Measurements from ENCODE around the gene MLKL. TPM values are rescaled to one million over a fixed set of nuclear protein-coding genes. Genes with fewer than 3 reads are reported as not detected.
A peak's percentile ranks its signal among the peaks of the same experiment; 100 is the strongest.

Gene MLKL
- total and polyA plus RNA-seq, 2 of the 13 experiments (the other 11 are each of a cell fraction or from before 2014, with no cell fraction given): 6.4 to 10.7 TPM

DNA sequence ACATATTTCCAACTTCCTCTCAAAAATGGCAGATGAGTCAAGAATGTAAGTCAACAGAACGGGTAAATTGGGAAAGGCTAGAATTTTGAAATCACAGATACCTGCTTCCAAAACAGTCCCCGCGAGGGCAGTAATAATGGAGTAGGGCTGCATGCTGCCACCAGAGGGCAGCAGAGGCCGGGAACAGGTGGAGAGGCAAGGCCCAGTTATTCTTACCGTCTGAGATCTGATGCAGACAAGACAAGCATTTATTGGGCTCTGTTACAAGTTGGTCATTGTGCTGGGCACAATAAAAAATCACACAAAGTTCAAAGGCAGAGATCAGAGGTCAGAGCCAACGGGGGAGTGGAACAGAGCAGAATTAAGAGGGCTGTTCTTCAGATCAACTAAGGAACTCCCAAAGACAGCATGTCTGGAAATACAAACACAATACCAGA lies 8.8 kb upstream of the MLKL start (continued):
- TF ChIP-seq MEIS1 (CRISPR knock-in tag; IDR thresholded peaks at IDR 0.05; ENCODE audit: borderline replicate concordance) (no peak), IRF2 (CRISPR knock-in tag; IDR thresholded peaks at IDR 0.05) (peak; percentile 65), ZNF563 (CRISPR knock-in tag; IDR thresholded peaks at IDR 0.05) (no peak), ZNF235 (CRISPR knock-in tag; IDR thresholded peaks at IDR 0.05; ENCODE audit: borderline replicate concordance) (no peak), SATB2 (CRISPR knock-in tag; IDR thresholded peaks at IDR 0.05) (no peak), ELF1 (CRISPR knock-in tag; IDR thresholded peaks at IDR 0.05) (no peak), SNRNP70 (IDR thresholded peaks at IDR 0.05; ENCODE audit: low read depth, low read length) (no peak), SALL2 (CRISPR knock-in tag; IDR thresholded peaks at IDR 0.05) (no peak), MIER3 (CRISPR knock-in tag; IDR thresholded peaks at IDR 0.05; ENCODE audit: borderline replicate concordance) (peak; percentile 32; the same call in 1 of the 2 replicates), PTBP1 (IDR thresholded peaks at IDR 0.05; ENCODE audit: low read depth, low read length, poor library complexity, severe bottlenecking) (no peak), ZNF780A (CRISPR knock-in tag; IDR thresholded peaks at IDR 0.05) (no peak), ZNF724P (CRISPR knock-in tag; IDR thresholded peaks at IDR 0.05; ENCODE audit: borderline replicate concordance) (no peak)
- TF ChIP-seq, protein P1, sequence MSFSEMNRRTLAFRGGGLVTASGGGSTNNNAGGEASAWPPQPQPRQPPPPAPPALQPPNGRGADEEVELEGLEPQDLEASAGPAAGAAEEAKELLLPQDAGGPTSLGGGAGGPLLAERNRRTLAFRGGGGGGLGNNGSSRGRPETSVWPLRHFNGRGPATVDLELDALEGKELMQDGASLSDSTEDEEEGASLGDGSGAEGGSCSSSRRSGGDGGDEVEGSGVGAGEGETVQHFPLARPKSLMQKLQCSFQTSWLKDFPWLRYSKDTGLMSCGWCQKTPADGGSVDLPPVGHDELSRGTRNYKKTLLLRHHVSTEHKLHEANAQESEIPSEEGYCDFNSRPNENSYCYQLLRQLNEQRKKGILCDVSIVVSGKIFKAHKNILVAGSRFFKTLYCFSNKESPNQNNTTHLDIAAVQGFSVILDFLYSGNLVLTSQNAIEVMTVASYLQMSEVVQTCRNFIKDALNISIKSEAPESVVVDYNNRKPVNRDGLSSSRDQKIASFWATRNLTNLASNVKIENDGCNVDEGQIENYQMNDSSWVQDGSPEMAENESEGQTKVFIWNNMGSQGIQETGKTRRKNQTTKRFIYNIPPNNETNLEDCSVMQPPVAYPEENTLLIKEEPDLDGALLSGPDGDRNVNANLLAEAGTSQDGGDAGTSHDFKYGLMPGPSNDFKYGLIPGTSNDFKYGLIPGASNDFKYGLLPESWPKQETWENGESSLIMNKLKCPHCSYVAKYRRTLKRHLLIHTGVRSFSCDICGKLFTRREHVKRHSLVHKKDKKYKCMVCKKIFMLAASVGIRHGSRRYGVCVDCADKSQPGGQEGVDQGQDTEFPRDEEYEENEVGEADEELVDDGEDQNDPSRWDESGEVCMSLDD (CRISPR knock-in tag; IDR thresholded peaks at IDR 0.05; ENCODE audit: borderline replicate concordance): no peak
- TF ChIP-seq, protein P2, sequence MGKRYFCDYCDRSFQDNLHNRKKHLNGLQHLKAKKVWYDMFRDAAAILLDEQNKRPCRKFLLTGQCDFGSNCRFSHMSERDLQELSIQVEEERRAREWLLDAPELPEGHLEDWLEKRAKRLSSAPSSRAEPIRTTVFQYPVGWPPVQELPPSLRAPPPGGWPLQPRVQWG (CRISPR knock-in tag; IDR thresholded peaks at IDR 0.05; ENCODE audit: borderline replicate concordance, low read depth): no peak
- TF ChIP-seq, protein P3, sequence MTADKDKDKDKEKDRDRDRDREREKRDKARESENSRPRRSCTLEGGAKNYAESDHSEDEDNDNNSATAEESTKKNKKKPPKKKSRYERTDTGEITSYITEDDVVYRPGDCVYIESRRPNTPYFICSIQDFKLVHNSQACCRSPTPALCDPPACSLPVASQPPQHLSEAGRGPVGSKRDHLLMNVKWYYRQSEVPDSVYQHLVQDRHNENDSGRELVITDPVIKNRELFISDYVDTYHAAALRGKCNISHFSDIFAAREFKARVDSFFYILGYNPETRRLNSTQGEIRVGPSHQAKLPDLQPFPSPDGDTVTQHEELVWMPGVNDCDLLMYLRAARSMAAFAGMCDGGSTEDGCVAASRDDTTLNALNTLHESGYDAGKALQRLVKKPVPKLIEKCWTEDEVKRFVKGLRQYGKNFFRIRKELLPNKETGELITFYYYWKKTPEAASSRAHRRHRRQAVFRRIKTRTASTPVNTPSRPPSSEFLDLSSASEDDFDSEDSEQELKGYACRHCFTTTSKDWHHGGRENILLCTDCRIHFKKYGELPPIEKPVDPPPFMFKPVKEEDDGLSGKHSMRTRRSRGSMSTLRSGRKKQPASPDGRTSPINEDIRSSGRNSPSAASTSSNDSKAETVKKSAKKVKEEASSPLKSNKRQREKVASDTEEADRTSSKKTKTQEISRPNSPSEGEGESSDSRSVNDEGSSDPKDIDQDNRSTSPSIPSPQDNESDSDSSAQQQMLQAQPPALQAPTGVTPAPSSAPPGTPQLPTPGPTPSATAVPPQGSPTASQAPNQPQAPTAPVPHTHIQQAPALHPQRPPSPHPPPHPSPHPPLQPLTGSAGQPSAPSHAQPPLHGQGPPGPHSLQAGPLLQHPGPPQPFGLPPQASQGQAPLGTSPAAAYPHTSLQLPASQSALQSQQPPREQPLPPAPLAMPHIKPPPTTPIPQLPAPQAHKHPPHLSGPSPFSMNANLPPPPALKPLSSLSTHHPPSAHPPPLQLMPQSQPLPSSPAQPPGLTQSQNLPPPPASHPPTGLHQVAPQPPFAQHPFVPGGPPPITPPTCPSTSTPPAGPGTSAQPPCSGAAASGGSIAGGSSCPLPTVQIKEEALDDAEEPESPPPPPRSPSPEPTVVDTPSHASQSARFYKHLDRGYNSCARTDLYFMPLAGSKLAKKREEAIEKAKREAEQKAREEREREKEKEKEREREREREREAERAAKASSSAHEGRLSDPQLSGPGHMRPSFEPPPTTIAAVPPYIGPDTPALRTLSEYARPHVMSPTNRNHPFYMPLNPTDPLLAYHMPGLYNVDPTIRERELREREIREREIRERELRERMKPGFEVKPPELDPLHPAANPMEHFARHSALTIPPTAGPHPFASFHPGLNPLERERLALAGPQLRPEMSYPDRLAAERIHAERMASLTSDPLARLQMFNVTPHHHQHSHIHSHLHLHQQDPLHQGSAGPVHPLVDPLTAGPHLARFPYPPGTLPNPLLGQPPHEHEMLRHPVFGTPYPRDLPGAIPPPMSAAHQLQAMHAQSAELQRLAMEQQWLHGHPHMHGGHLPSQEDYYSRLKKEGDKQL (CRISPR knock-in tag; IDR thresholded peaks at IDR 0.05; ENCODE audit: low read depth): no peak
- TF ChIP-seq, protein P4, sequence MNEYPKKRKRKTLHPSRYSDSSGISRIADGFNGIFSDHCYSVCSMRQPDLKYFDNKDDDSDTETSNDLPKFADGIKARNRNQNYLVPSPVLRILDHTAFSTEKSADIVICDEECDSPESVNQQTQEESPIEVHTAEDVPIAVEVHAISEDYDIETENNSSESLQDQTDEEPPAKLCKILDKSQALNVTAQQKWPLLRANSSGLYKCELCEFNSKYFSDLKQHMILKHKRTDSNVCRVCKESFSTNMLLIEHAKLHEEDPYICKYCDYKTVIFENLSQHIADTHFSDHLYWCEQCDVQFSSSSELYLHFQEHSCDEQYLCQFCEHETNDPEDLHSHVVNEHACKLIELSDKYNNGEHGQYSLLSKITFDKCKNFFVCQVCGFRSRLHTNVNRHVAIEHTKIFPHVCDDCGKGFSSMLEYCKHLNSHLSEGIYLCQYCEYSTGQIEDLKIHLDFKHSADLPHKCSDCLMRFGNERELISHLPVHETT (CRISPR knock-in tag; conservative IDR thresholded peaks at IDR 0.05): no peak
- TF ChIP-seq, protein P5, sequence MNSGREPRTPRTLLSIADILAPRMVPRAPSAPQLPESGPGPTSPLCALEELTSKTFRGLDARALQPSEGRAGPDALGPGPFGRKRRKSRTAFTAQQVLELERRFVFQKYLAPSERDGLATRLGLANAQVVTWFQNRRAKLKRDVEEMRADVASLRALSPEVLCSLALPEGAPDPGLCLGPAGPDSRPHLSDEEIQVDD (CRISPR knock-in tag; IDR thresholded peaks at IDR 0.05; ENCODE audit: borderline replicate concordance): no peak
- TF ChIP-seq, protein P6, sequence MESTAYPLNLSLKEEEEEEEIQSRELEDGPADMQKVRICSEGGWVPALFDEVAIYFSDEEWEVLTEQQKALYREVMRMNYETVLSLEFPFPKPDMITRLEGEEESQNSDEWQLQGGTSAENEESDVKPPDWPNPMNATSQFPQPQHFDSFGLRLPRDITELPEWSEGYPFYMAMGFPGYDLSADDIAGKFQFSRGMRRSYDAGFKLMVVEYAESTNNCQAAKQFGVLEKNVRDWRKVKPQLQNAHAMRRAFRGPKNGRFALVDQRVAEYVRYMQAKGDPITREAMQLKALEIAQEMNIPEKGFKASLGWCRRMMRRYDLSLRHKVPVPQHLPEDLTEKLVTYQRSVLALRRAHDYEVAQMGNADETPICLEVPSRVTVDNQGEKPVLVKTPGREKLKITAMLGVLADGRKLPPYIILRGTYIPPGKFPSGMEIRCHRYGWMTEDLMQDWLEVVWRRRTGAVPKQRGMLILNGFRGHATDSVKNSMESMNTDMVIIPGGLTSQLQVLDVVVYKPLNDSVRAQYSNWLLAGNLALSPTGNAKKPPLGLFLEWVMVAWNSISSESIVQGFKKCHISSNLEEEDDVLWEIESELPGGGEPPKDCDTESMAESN (CRISPR knock-in tag; conservative IDR thresholded peaks at IDR 0.05): no peak

Data from HepG2 (cell line).